Kidney capillary endothelial cell (primary cell): Measurements from ENCODE around the gene KCNQ4.
A peak's percentile ranks its signal among the peaks of the same experiment; 100 is the strongest.

ENCODE experiments used
- DNase-seq: peaks from one replicate; pipeline ENCODE4 v3.0.0-alpha.2; 2018; ENCODE audit warnings: low spot score

The KCNQ4 gene

GRCh38 chr1:40840526-40841323, 57.1 kb downstream of the KCNQ4 start:
- DNase-seq: no peak

- no peak for DNase-seq
Observed at GRCh38 chr1:40841602-40842001, 58.0 kb downstream of the KCNQ4 start.

GRCh38 chr1:40842207-40842606, 58.6 kb downstream of the KCNQ4 start:
- no peak for DNase-seq

GRCh38 chr1:40842691-40843090, 59.1 kb downstream of the KCNQ4 start:
- no peak for DNase-seq

- no peak for DNase-seq
Observed at GRCh38 chr1:40844079-40844478, 60.5 kb downstream of the KCNQ4 start.

- DNase-seq: no peak
Observed at GRCh38 chr1:40844887-40845878, 61.6 kb downstream of the KCNQ4 start.

GRCh38 chr1:40845895-40846294, 62.3 kb downstream of the KCNQ4 start:
- DNase-seq: no peak

- DNase-seq: no peak
Observed at GRCh38 chr1:40847023-40847745, 63.6 kb downstream of the KCNQ4 start.

GRCh38 chr1:40848530-40849189, 65.1 kb downstream of the KCNQ4 start:
- DNase-seq: peak; percentile 55

GRCh38 chr1:40849801-40850592, 66.4 kb downstream of the KCNQ4 start:
- peak; percentile 43 for DNase-seq

- no peak for DNase-seq
Observed at GRCh38 chr1:40851643-40852042, 68.1 kb downstream of the KCNQ4 start.

GRCh38 chr1:40853113-40853884, 69.7 kb downstream of the KCNQ4 start:
- DNase-seq: no peak

- no peak for DNase-seq
Observed at GRCh38 chr1:40853885-40854170, 70.2 kb downstream of the KCNQ4 start.

- no peak for DNase-seq
Observed at GRCh38 chr1:40855513-40855912, 71.9 kb downstream of the KCNQ4 start.

- no peak for DNase-seq
Observed at GRCh38 chr1:40856116-40856515, 72.5 kb downstream of the KCNQ4 start.

- no peak for DNase-seq
Observed at GRCh38 chr1:40856656-40857302, 73.2 kb downstream of the KCNQ4 start.

GRCh38 chr1:40857737-40858136, 74.2 kb downstream of the KCNQ4 start:
- DNase-seq: no peak

- DNase-seq: no peak
Observed at GRCh38 chr1:40858856-40859416, 75.3 kb downstream of the KCNQ4 start.

GRCh38 chr1:40860706-40861223, 77.2 kb downstream of the KCNQ4 start:
- DNase-seq: no peak
